Calu3 (cell line): ENCODE measurements around the gene ABI2. TPM values are rescaled to one million over a fixed set of nuclear protein-coding genes. Genes with fewer than 3 reads are reported as not detected.
A peak's percentile ranks its signal among the peaks of the same experiment; 100 is the strongest.

Source experiments
- Bru-seq: library from RNA; stranded (reverse); fragments of 400-500 nt; gene quantifications from one replicate; lab custom pipeline; 2021; lab: Mats Ljungman, UMichigan
- BruChase-seq, 2 experiments: library from RNA; stranded (reverse); fragments of 400-500 nt; gene quantifications; one replicate each; lab custom pipeline; 2021; lab: Mats Ljungman, UMichigan
- BruUV-seq: library from RNA; stranded (reverse); fragments of 400-500 nt; replicated peaks from 2 replicates; lab custom pipeline; 2021; lab: Mats Ljungman, UMichigan
- CTCF ChIA-PET: fragments of 300-600 bp; sonication (Branson Sonifier 250); formaldehyde crosslinking; loops from one replicate; lab custom pipeline; 2022; ENCODE audit warnings: antibody characterized with exemption; lab: Charles Lee
- DNase-seq: peaks from one replicate; pipeline ENCODE4 v3.0.0; 2022
- H3K27ac Mint-ChIP-seq: one replicate; pipeline ENCODE4 v1.8.0; 2022; ENCODE audit warnings: mixed read lengths; ENCODE audit not compliant: unreplicated experiment
- H3K27me3 Mint-ChIP-seq: one replicate; pipeline ENCODE4 v1.8.0; 2022; ENCODE audit warnings: mixed read lengths; ENCODE audit not compliant: unreplicated experiment
- H3K36me3 Mint-ChIP-seq: one replicate; pipeline ENCODE4 v1.8.0; 2022; ENCODE audit warnings: mild to moderate bottlenecking, moderate library complexity, mixed read lengths; ENCODE audit not compliant: insufficient read depth, unreplicated experiment
- H3K4me1 Mint-ChIP-seq: one replicate; pipeline ENCODE4 v1.8.0; 2022; ENCODE audit warnings: mild to moderate bottlenecking, low read depth, mixed read lengths; ENCODE audit not compliant: unreplicated experiment
- H3K4me3 Mint-ChIP-seq: one replicate; pipeline ENCODE4 v1.8.0; 2022; ENCODE audit warnings: mild to moderate bottlenecking, low read depth, moderate library complexity, mixed read lengths; ENCODE audit not compliant: unreplicated experiment
- H3K9me3 Mint-ChIP-seq: one replicate; pipeline ENCODE4 v1.8.0; 2022; ENCODE audit warnings: low read depth, mixed read lengths; ENCODE audit not compliant: unreplicated experiment
- CTCF ChIP-seq: fragments of 200-600 bp; IDR thresholded peaks from one replicate; pipeline ENCODE4 v1.8.0; 2022; ENCODE audit warnings: antibody characterized with exemption; ENCODE audit not compliant: unreplicated experiment
- intact Hi-C: fragments of 100-400 bp; cut with micrococcal nuclease; formaldehyde crosslinking; loops from one replicate; pipeline ENCODE4 v1.10.0; 2022; ENCODE audit not compliant: unreplicated experiment
- long read RNA-seq: library from polyadenylated mRNA; stranded (forward); transcript quantifications from one replicate; pipeline ENCODE4 v2.0.0, GENCODE V29; 2022
- total RNA-seq: library from RNA; stranded (reverse); gene quantifications from 2 replicates; pipeline ENCODE4 v1.2.3, GENCODE V29; 2022

The ABI2 gene
- 52.4 and 79.6 TPM in 2 replicates for total RNA-seq
- percentile 87 among the genes with signal in this experiment for Bru-seq, nascent RNA
- percentile 82 among the genes with signal in this experiment for BruChase-seq, experiment 1, labeled RNA remaining after a 6-hour chase
- BruChase-seq, experiment 2, labeled RNA remaining after a 2-hour chase = percentile 80 among the genes with signal in this experiment
- long read RNA-seq, full-length matches to known transcripts = 12 of 98 reads
- long read RNA-seq, partial matches to known transcripts = 3 of 98 reads
- long read RNA-seq, other reads (novel, unspliced or antisense) = 83 of 98 reads

- TF ChIP-seq CTCF = no peak
- Mint-ChIP-seq H3K27me3 (no peaks in the 10 kb centered on the region), H3K36me3 (peaks cover 33% of the 10 kb centered on the region), H3K9me3 (no peaks in the 10 kb centered on the region), H3K27ac (peak within 1 kb of the TSS; percentile 45), H3K4me1 (peaks cover 31% of the 10 kb centered on the region), H3K4me3 (peak within 1 kb of the TSS; percentile 67)
- intact Hi-C loops = no loop called here
- peak; percentile 92 for DNase-seq
- no TSS peak for BruUV-seq
- CTCF ChIA-PET = interaction anchor here (0.7 kb wide), 2 partner anchors 10 to 184 kb away, joined by 3 read pairs; no protein-coding TSS in a partner anchor
Measured at GRCh38 chr2:203327901-203328759, at the start of gene ABI2. Gene ABI2 (plus strand): TSS chr2:203328394. CDS start chr2:203328515, 121 bp downstream.

GRCh38 chr2:203279288-203279687, 48.9 kb upstream of the ABI2 start:
- Mint-ChIP-seq H3K9me3 (no peaks in the 10 kb centered on the region), H3K27me3 (no peaks in the 10 kb centered on the region), H3K27ac (no peak overlapping the region), H3K4me3 (no peak overlapping the region), H3K4me1 (no peaks in the 10 kb centered on the region), H3K36me3 (peaks cover 13% of the 10 kb centered on the region)
- no TSS peak for BruUV-seq
- intact Hi-C loops = no loop called here
- no peak for DNase-seq
- CTCF ChIA-PET = no interaction called here
- TF ChIP-seq CTCF = no peak

- H3K27ac Mint-ChIP-seq = no peak overlapping the region
- CTCF ChIA-PET = interaction anchor here (0.6 kb wide), 1 partner anchor 401 kb away, joined by 3 read pairs; no protein-coding TSS in a partner anchor
- no peak for DNase-seq
- H3K9me3 Mint-ChIP-seq = no peaks in the 10 kb centered on the region
- TF ChIP-seq CTCF = no peak
- no peak overlapping the region for H3K4me3 Mint-ChIP-seq
- peaks cover 20% of the 10 kb centered on the region for H3K36me3 Mint-ChIP-seq
- no peaks in the 10 kb centered on the region for H3K4me1 Mint-ChIP-seq
- no peaks in the 10 kb centered on the region for H3K27me3 Mint-ChIP-seq
- intact Hi-C loops = no loop called here
- BruUV-seq = no TSS peak
Measured at GRCh38 chr2:203280428-203281064, 47.6 kb upstream of the ABI2 start.

GRCh38 chr2:203282101-203282500, 46.1 kb upstream of the ABI2 start:
- Mint-ChIP-seq H3K4me1 (no peaks in the 10 kb centered on the region), H3K27ac (no peak overlapping the region), H3K27me3 (no peaks in the 10 kb centered on the region), H3K4me3 (no peak overlapping the region), H3K36me3 (peaks cover 14% of the 10 kb centered on the region), H3K9me3 (no peaks in the 10 kb centered on the region)
- intact Hi-C loops = no loop called here
- DNase-seq = no peak
- no peak for TF ChIP-seq CTCF
- no TSS peak for BruUV-seq
- CTCF ChIA-PET = interaction anchor here (0.7 kb wide), 1 partner anchor 69 kb away, joined by 6 read pairs; no protein-coding TSS in a partner anchor
